GM19468 (cell line): ENCODE results near the gene DOK7.
"Not testable (repeated sequence)": the region's sequence is repeated elsewhere in the genome, so short reads cannot be mapped to it uniquely, and the experiment has no call there.

Experiments
- ATAC-seq: cut with Tn5 transposase; IDR thresholded peaks from one replicate; pipeline ENCODE4 v1.9.1; 2021; ENCODE audit warnings: mild to moderate bottlenecking, moderate library complexity, moderate number of reproducible peaks; ENCODE audit not compliant: unreplicated experiment; ENCODE audit errors: extremely low read depth

Gene DOK7

DNA sequence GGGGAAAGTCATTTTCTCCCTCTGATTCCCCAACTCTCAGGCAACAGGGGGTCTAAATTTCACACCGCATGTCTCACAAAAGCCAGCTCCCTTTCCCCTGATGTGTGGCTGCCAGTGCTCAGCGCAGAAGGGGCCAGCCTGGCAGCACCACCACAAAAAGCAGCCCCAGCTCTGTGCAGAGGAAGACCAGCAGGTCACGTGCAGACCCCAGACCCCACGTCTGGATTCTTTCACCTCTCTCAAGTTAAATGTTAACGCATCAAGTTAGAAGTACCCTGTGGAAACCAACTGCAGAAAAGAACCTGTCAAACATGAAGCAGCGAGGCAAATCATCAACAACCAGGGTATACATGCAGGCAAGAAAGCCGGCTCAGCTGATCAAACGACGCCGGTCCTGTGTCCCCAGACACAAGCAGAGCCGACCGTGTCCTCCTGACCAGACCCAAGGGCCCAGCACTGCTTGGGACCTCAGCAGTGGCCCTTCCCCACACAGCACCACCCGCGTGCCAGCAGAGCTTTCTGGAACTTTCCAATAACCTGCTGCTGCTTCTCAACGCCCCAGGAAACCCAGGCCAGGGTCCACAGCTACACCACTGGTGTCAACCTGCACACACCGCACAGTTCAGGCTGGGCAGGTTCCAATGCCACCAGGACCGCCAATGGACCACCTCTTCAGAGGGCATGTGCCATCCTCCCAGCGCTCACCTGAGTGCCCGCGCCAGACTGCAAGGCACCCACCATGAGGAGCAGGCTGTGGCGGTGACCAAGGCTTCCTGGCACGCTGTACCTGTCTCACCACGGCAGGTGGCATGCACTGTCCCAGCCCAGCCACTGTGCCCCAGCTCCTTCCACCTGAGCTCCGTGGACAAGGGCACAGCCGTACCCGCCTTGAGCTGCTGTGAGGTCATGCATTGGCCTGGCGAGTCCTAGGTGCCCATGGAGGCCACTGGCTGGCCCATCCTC, 65.1 kb downstream of the DOK7 start:
- ATAC-seq = no peak

DNA sequence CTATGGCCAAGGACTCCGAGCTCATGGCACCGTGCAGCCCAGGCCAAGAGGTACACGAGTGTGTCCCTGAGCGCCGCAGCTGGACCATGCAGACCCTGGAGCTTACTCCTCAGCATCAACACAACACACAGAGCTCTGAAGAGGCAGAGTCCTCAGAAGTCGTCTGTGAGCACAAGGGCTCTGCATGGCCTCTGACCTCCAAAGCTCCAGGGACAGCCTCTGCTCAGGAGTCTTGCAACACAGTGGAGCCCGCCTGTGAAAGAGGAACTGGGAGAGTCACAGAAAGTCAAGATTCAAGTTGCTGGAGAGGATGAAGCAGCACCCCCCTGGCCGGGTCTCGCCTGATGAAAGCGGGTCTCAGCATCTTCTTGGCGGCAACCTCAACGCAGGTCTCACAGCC, 66.3 kb downstream of the DOK7 start:
- ATAC-seq = no peak

DNA sequence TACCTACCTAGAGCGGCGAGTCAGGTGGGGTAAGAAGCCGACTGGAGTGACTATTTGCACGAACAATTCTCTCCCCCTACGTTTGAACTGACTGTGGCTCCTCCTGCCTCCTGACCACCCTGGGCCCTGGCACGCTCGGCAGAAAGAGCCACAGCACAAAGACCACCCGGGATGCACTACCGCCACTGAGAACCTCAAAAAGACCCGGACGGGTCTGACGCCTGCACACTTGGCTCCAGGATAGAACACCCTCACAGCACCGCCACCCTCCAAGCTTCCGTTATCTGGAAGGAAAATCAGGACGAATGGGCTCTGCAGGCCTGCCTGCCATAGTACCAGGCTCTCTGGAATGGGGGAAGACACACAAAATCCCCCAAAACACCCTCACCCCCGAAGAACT, 66.9 kb downstream of the DOK7 start:
- ATAC-seq = no peak

- ATAC-seq = no peak
Measured at GRCh38 chr4:3530663-3531254, 67.7 kb downstream of the DOK7 start.

DNA sequence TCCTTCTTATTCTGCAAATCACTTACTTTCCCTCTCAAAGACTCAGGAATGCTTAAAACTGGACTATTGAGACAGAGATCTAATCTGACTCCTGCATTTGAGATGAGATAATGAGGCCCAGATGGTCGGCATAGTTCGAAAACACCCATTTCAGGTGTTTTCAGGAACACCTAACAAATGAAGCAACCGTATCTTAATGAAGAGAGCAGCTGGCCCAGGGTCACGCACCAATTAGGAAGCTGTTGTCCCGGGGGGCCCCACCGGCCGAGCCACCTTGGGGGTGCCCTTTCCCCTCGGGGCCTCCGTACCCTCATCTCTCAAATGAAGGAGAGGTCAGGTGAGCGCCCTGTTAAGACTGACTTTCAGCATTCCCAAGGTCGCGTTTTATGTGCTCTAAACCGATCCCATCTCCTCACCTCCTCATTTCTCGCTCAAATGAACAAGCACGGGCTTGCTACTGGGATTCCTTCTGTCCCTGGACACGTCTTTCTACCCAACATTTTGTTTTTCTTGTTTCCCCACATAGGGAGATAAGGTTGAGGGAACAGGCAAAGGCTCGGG, 68.3 kb downstream of the DOK7 start:
- ATAC-seq = no peak

- peak; percentile 66 for ATAC-seq
Measured at GRCh38 chr4:3531879-3532750, 69.0 kb downstream of the DOK7 start, which contains the start of gene LRPAP1. TSS of gene LRPAP1 (minus strand) at chr4:3532422. CDS start at chr4:3532412, 10 bp downstream.

DNA sequence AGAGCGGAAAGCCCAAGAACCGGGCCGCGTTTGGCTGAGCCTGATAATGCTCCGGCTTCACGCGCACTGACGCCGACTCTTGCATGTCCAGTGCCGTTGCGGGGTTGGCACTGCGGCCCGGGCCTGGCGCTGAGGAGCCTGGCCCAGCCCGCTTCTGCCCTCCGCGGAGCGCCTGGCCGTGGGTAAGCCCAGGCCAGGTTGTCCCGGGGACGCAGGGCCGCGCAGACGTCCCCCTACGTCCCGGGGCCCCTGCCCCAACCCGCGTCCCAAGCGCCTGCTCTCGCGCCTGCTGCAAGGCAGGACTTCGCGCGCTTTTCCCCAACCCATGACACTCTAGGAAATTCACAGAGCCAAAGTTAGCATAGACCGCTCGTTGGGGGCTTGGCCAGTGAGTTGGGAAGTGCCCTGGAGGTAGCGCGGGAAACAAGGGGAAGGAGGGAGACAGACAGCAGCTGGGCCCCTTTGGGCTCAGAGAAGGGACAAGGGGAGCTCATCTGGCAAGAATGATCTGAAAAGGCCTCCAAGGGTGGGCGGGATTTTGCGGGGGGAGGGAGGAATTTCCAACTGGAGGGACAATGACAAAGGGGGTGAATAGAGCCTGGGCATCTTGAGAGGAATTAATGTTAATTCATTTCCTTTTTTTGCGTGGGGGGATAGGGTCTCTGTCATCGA, 69.8 kb downstream of the DOK7 start:
- ATAC-seq = no peak

- ATAC-seq = no peak
Measured at GRCh38 chr4:3533423-3533820, 70.3 kb downstream of the DOK7 start.

DNA sequence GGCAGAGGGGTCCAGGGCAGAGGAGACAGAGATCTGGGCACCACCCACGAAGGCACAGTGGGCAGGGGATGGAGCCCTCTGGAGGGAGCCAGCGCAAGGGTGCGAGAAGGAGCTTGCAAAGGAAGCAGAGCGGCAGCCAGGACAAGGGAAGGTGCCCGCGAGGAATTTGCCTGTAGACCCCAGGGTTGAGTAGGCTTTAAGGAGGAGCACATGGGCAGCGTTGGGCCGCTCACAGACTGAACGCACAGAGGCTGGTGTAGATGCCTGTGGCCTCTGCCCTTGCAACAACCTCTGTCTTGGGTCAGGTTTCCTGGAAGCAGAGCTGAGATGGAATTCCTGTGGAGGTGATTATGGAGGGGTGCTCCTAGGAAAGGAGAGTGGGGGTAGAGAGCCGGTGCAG, 72.7 kb downstream of the DOK7 start:
- ATAC-seq = not testable (repeated sequence)

DNA sequence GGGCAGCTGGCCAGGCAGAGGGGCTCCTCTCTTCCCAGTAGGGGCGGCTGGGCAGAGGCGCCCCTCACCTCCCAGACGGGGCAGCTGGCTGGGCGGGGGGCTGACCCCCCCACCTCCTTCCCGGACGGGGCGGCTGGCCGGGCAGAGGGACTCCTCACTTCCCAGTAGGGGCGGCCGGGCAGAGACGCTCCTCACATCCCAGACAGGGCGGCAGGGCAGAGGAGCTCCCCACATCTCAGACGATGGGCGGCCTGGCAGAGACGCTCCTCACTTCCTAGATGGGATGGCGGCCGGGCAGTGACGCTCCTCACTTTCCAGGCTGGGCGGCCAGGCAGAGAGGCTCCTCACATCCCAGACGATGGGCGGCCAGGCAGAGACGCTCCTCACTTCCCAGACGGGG, 75.8 kb downstream of the DOK7 start:
- not testable (repeated sequence) for ATAC-seq

GRCh38 chr4:3543415-3543814, 80.3 kb downstream of the DOK7 start:
- not testable (repeated sequence) for ATAC-seq
